ENCODE results near the gene ABL1. TPM values are rescaled to one million over a fixed set of nuclear protein-coding genes. Genes with fewer than 3 reads are reported as not detected.

Gene ABL1
- total and polyA plus RNA-seq, 2 of the 13 experiments (the other 11 are each of a cell fraction or from before 2014, with no cell fraction given) = 10.8 to 20.4 TPM

- Histone ChIP-seq H3K9me3 (ENCODE audit: low read length) (no peaks in the 10 kb centered on the region), H3K4me3 (replicated peaks in 1 of 3; ENCODE audit: insufficient read depth in 1 of 3, low read depth in 2 of 3, low read length in 3 of 3) (no peak overlapping the region), H3K9ac (ENCODE audit: insufficient read depth, low read depth, low read length) (no peak overlapping the region), H3K36me3 (replicated peaks in 1 of 2; ENCODE audit: control insufficient read depth in 1 of 2, insufficient read depth in 2 of 2, low read length in 2 of 2) (peaks cover 25 to 74% of the 10 kb centered on the region in 2 experiments; a peak in 4 of 5 replicates), H4K20me1 (ENCODE audit: insufficient read depth, low read length) (peaks cover 9% of the 10 kb centered on the region), H3K4me2 (ENCODE audit: low read depth, low read length) (peak overlapping the region; percentile 29; the same call in 1 of the 2 replicates), H3K79me2 (ENCODE audit: insufficient read depth, low read length) (no peaks in the 10 kb centered on the region), H3K4me1 (ENCODE audit: insufficient read depth, low read length) (peaks cover 24% of the 10 kb centered on the region), H3K27me3 (ENCODE audit: control insufficient read depth in 1 of 2, insufficient read depth in 2 of 2, low read length in 2 of 2) (no peaks in the 10 kb centered on the region), H3K27ac (ENCODE audit: extremely low read length, insufficient read depth, low read length) (peak overlapping the region; percentile 57), H2AFZ (ENCODE audit: low read length) (no peak overlapping the region)
- 86% methylated on average over 4 of the region's 9 CpGs for WGBS (ENCODE audit: low lambda C conversion rate)
- no TSS peak for BruUV-seq (replicated peaks)
- DNase-seq (ENCODE audit: low spot score) (no peak), FAIRE-seq (no peak), ATAC-seq (peak; percentile 53)
- in situ Hi-C loops (cut with HindIII; ENCODE audit: extremely low pct_ligation_motif_present, low pct_unique_long_range_greater_than_20kb) = no loop called here
- intact Hi-C loops (cut with micrococcal nuclease; ENCODE audit: unreplicated experiment) = no loop called here
- TF ChIP-seq CSRNP1 (CRISPR knock-in tag; IDR thresholded peaks at IDR 0.05) = no peak
- TF ChIP-seq THAP7 (CRISPR knock-in tag; IDR thresholded peaks at IDR 0.05) = 0 out of 2 replicates have a peak, but pooled peaks have one; percentile 41
- TF ChIP-seq ZNF414 (CRISPR knock-in tag; IDR thresholded peaks at IDR 0.05) = no peak
- no peak for TF ChIP-seq ZSCAN31 (CRISPR knock-in tag; IDR thresholded peaks at IDR 0.05; ENCODE audit: low read depth)
- 0 out of 2 replicates have a peak, but pooled peaks have one; percentile 20 for TF ChIP-seq ZNF547 (CRISPR knock-in tag; IDR thresholded peaks at IDR 0.05)
- no peak for TF ChIP-seq ZBTB1 (CRISPR knock-in tag; IDR thresholded peaks at IDR 0.05; ENCODE audit: borderline replicate concordance)
- TF ChIP-seq NR0B2 (CRISPR knock-in tag; IDR thresholded peaks at IDR 0.05) = no peak
- CTCF ChIA-PET (ENCODE audit: low intra/inter-chr PET ratio, low total read pairs) = no interaction called here
- POLR2A ChIA-PET = interaction anchor here (0.6 kb wide), 1 partner anchor 145 kb away, joined by 4 read pairs; no protein-coding TSS in a partner anchor
Measured at GRCh38 chr9:130872508-130872907, 37.5 kb downstream of the ABL1 start.

All from HepG2 (cell line).